GM23248 (cell line): Measurements from ENCODE around the gene SLTM. TPM values are rescaled to one million over a fixed set of nuclear protein-coding genes. Genes with fewer than 3 reads are reported as not detected.

Experiments
- DNase-seq: peaks from one replicate; pipeline ENCODE4 v3.0.0-alpha.2; 2015
- H2AFZ ChIP-seq: fragments of 200-600 bp; sonication (generic); 2 replicates; pipeline ENCODE4 v1.6.1; 2016; ENCODE audit warnings: antibody characterized with exemption
- H3F3A ChIP-seq: fragments of 200-600 bp; sonication (generic); 2 replicates; pipeline ENCODE4 v1.6.1; 2016; ENCODE audit warnings: mild to moderate bottlenecking, antibody characterized with exemption, mixed run types; ENCODE audit not compliant: insufficient read depth
- H3K27ac ChIP-seq: fragments of 200-600 bp; sonication (generic); 2 replicates; pipeline ENCODE4 v1.5.1; 2016; ENCODE audit warnings: mild to moderate bottlenecking
- H3K27me3 ChIP-seq: fragments of 200-600 bp; sonication (generic); replicated peaks from 2 replicates; pipeline ENCODE4 v1.6.1; 2016; ENCODE audit warnings: mild to moderate bottlenecking; ENCODE audit not compliant: insufficient read depth
- H3K36me3 ChIP-seq: fragments of 200-600 bp; sonication (generic); 2 replicates; pipeline ENCODE4 v1.6.1; 2016; ENCODE audit warnings: low read depth, mild to moderate bottlenecking
- H3K4me1 ChIP-seq: fragments of 200-600 bp; sonication (generic); 2 replicates; pipeline ENCODE4 v1.6.1; 2016; ENCODE audit warnings: mild to moderate bottlenecking; ENCODE audit not compliant: insufficient read depth
- H3K4me2 ChIP-seq: fragments of 200-600 bp; sonication (generic); one replicate; pipeline ENCODE4 v1.6.1; 2016; ENCODE audit warnings: mild to moderate bottlenecking; ENCODE audit not compliant: unreplicated experiment
- H3K4me3 ChIP-seq: fragments of 200-600 bp; sonication (generic); 2 replicates; pipeline ENCODE4 v1.5.1; 2016; ENCODE audit warnings: mild to moderate bottlenecking
- H3K79me2 ChIP-seq: fragments of 200-600 bp; sonication (generic); 2 replicates; pipeline ENCODE4 v1.6.1; 2016; ENCODE audit warnings: mild to moderate bottlenecking; ENCODE audit not compliant: insufficient read depth
- H3K9ac ChIP-seq: fragments of 200-600 bp; sonication (generic); 2 replicates; pipeline ENCODE4 v1.6.1; 2016; ENCODE audit warnings: mild to moderate bottlenecking
- H3K9me2 ChIP-seq: fragments of 200-600 bp; sonication (generic); 2 replicates; pipeline ENCODE4 v1.6.1; 2016; ENCODE audit warnings: mixed run types, mild to moderate bottlenecking, moderate library complexity; ENCODE audit not compliant: insufficient read depth
- H3K9me3 ChIP-seq: fragments of 200-600 bp; sonication (generic); one replicate; pipeline ENCODE4 v1.6.1; 2017; ENCODE audit warnings: low read depth
- H4K20me1 ChIP-seq: fragments of 200-600 bp; sonication (generic); 2 replicates; pipeline ENCODE4 v1.6.0; 2016; ENCODE audit not compliant: insufficient read depth
- EZH2 ChIP-seq: fragments of 200-600 bp; sonication (generic); IDR thresholded peaks from 2 replicates; pipeline ENCODE4 v1.6.1; 2018; ENCODE audit warnings: antibody characterized with exemption, mild to moderate bottlenecking; ENCODE audit not compliant: insufficient read depth, poor library complexity, severe bottlenecking
- EZH2phosphoT487 ChIP-seq: fragments of 200-600 bp; sonication (generic); IDR thresholded peaks from 2 replicates; pipeline ENCODE4 v1.6.1; 2018; ENCODE audit warnings: antibody characterized with exemption, moderate library complexity, mild to moderate bottlenecking, low read depth; ENCODE audit not compliant: insufficient read depth
- WGBS, 2 experiments: methylation state at CpG; one replicate each; pipeline ENCODE4 v1.1.6; 2015 to 2017; ENCODE audit warnings: low lambda C conversion rate in 2 of 2, low coverage in 1 of 2; ENCODE audit errors: missing lambda C conversion rate in 2 of 2; 5-methylcytosine and 5-hydroxymethylcytosine counted together
- in situ Hi-C: fragments of 300-500 bp; cut with MboI; formaldehyde crosslinking; loops from 2 replicates; pipeline ENCODE4 v1.15.0; 2020
- polyA plus RNA-seq: library from polyadenylated mRNA; unstranded; fragments of >200 nt; fragmentation: Nextera tagmentation; extraction: Ambion mirVana; gene quantifications from 2 replicates; pipeline ENCODE4 v1.2.1, GENCODE V29; 2016
- total RNA-seq: library from RNA; depleted of rRNA; stranded (reverse); fragments of >200 nt; shearing (Covaris generic); gene quantifications from 2 replicates; pipeline ENCODE4 v1.2.3, GENCODE V29; 2014

The SLTM gene
- total and polyA plus RNA-seq, 2 experiments from 2014 or later, result 47.2 to 58.9 TPM

- H3K36me3 ChIP-seq, result no peaks in the 10 kb centered on the region
- H3K4me1 ChIP-seq, result no peaks in the 10 kb centered on the region
- no peaks in the 10 kb centered on the region for H3K79me2 ChIP-seq
- no peaks in the 10 kb centered on the region for H3K9me3 ChIP-seq
- no peak for DNase-seq
- TF ChIP-seq EZH2phosphoT487, result no peak
- TF ChIP-seq EZH2, result no peak
- no peak overlapping the region for H3K27ac ChIP-seq
- H3K27me3 ChIP-seq, result no peaks in the 10 kb centered on the region
- no peaks in the 10 kb centered on the region for H3K9me2 ChIP-seq
- no peak overlapping the region for H2AFZ ChIP-seq
- H3K4me3 ChIP-seq, result no peak overlapping the region
- no peak overlapping the region for H3K4me2 ChIP-seq
- H4K20me1 ChIP-seq, result no peaks in the 10 kb centered on the region
- H3K9ac ChIP-seq, result no peak overlapping the region
- H3F3A ChIP-seq, result 0 out of 2 replicates have a peak, but pooled peaks cover 5% of the 10 kb centered on the region
- in situ Hi-C loops, result loop anchor here (10.0 kb wide), 1 partner anchor 517 kb away; no protein-coding TSS in a partner anchor
These were observed 44.4 kb upstream of the SLTM start for GRCh38 chr15:58977887-58978286.

- no peaks in the 10 kb centered on the region for H3K27me3 ChIP-seq
- H3F3A ChIP-seq, result peaks cover 6% of the 10 kb centered on the region; the same call in 1 of the 2 replicates
- DNase-seq, result no peak
- H3K9ac ChIP-seq, result no peak overlapping the region
- H3K4me1 ChIP-seq, result peaks cover 21% of the 10 kb centered on the region
- 0 out of 2 replicates have a peak overlapping the region, but pooled peaks have one; percentile 0 for H2AFZ ChIP-seq
- H3K4me2 ChIP-seq, result no peak overlapping the region
- H3K27ac ChIP-seq, result no peak overlapping the region
- no peaks in the 10 kb centered on the region for H3K9me3 ChIP-seq
- H3K9me2 ChIP-seq, result no peaks in the 10 kb centered on the region
- H3K4me3 ChIP-seq, result no peak overlapping the region
- H4K20me1 ChIP-seq, result no peaks in the 10 kb centered on the region
- WGBS, 2 experiments, result 91 to 95% methylated on average over 2 of the region's 2 CpGs
- TF ChIP-seq EZH2phosphoT487 (no peak), EZH2 (no peak)
- in situ Hi-C loops, result no loop called here
- no peaks in the 10 kb centered on the region for H3K36me3 ChIP-seq
- no peaks in the 10 kb centered on the region for H3K79me2 ChIP-seq
These were observed 34.0 kb upstream of the SLTM start for GRCh38 chr15:58967479-58967878.

GRCh38 chr15:58966698-58967097 lies 33.2 kb upstream of the SLTM start:
- in situ Hi-C loops, result no loop called here
- Histone ChIP-seq H3K9me2 (no peaks in the 10 kb centered on the region), H3K4me2 (peak overlapping the region; percentile 54), H3K9ac (no peak overlapping the region), H3K79me2 (no peaks in the 10 kb centered on the region), H3K27ac (no peak overlapping the region), H3K4me1 (peaks cover 23% of the 10 kb centered on the region), H3K9me3 (no peaks in the 10 kb centered on the region), H2AFZ (0 out of 2 replicates have a peak overlapping the region, but pooled peaks have one; percentile 0), H3K4me3 (no peak overlapping the region), H3K36me3 (no peaks in the 10 kb centered on the region), H3K27me3 (no peaks in the 10 kb centered on the region), H4K20me1 (no peaks in the 10 kb centered on the region), H3F3A (peaks cover 6% of the 10 kb centered on the region; the same call in 1 of the 2 replicates)
- peak; percentile 57 for DNase-seq
- TF ChIP-seq EZH2 (no peak), EZH2phosphoT487 (no peak)
- WGBS, 2 experiments, result 53 to 59% methylated on average over 3 of the region's 3 CpGs

GRCh38 chr15:58962662-58963565 lies 29.4 kb upstream of the SLTM start:
- in situ Hi-C loops, result no loop called here
- Histone ChIP-seq H3K36me3 (no peaks in the 10 kb centered on the region), H3K4me3 (no peak overlapping the region), H3K79me2 (no peaks in the 10 kb centered on the region), H3K27me3 (no peaks in the 10 kb centered on the region), H3F3A (peaks cover 6% of the 10 kb centered on the region; the same call in 1 of the 2 replicates), H3K27ac (no peak overlapping the region), H3K9me2 (no peaks in the 10 kb centered on the region), H3K4me1 (peaks cover 23% of the 10 kb centered on the region), H3K4me2 (peak overlapping the region; percentile 27), H3K9me3 (no peaks in the 10 kb centered on the region), H3K9ac (no peak overlapping the region), H2AFZ (peak overlapping the region; percentile 23), H4K20me1 (no peaks in the 10 kb centered on the region)
- no peak for TF ChIP-seq EZH2phosphoT487
- no peak for TF ChIP-seq EZH2
- peak; percentile 45 for DNase-seq
- 87 to 90% methylated on average over 8 of the region's 8 CpGs for WGBS, 2 experiments
